ENCODE results near the gene AP5Z1. TPM values are rescaled to one million over a fixed set of nuclear protein-coding genes. Genes with fewer than 3 reads are reported as not detected.

The AP5Z1 gene
- total RNA-seq, 1 donor from 2014 or later, result 13.4 TPM

DNA sequence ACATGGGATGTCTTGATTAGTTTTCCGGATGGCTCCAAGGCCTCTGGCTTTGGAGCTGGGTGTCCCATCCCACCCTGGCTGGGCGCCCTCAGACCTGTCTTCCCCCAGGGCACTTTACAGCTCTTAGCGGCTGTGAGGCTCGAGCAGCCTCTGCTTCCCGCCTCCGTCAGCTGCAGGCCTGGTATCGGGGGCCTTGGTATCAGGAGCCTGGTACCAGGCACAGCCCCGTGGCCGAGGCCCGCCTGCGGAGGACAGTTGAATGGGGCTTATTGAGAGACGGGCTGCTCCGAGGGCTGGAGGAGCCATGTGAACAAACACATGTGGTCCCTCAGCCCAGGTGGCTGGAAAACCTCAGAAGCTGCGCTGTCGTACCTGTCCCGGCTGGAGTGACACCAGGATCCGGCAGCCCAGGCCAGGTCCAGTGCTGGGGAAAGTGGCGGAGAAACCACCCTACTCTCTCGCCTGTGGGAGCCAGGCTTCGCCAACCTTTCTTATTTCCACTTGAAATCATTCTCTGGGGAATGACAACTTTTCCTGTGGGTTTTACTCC is 23.9 kb upstream of the AP5Z1 start:
- no peak overlapping the region for H3K4me3 ChIP-seq
- no peaks in the 10 kb centered on the region for H3K27me3 ChIP-seq (ENCODE audit: low read depth)
- H3K9me3 ChIP-seq (replicated peaks), result no peaks in the 10 kb centered on the region
- H3K27ac ChIP-seq (replicated peaks), result no peak overlapping the region
- intact Hi-C loops (cut with micrococcal nuclease), result no loop called here
- TF ChIP-seq, protein P1, sequence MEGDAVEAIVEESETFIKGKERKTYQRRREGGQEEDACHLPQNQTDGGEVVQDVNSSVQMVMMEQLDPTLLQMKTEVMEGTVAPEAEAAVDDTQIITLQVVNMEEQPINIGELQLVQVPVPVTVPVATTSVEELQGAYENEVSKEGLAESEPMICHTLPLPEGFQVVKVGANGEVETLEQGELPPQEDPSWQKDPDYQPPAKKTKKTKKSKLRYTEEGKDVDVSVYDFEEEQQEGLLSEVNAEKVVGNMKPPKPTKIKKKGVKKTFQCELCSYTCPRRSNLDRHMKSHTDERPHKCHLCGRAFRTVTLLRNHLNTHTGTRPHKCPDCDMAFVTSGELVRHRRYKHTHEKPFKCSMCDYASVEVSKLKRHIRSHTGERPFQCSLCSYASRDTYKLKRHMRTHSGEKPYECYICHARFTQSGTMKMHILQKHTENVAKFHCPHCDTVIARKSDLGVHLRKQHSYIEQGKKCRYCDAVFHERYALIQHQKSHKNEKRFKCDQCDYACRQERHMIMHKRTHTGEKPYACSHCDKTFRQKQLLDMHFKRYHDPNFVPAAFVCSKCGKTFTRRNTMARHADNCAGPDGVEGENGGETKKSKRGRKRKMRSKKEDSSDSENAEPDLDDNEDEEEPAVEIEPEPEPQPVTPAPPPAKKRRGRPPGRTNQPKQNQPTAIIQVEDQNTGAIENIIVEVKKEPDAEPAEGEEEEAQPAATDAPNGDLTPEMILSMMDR (IDR thresholded peaks at IDR 0.05; ENCODE audit: borderline replicate concordance), result no peak
- H3K4me1 ChIP-seq, result peaks cover 47% of the 10 kb centered on the region
- DNase-seq, result no peak
- peaks cover 28% of the 10 kb centered on the region for H3K36me3 ChIP-seq

DNA sequence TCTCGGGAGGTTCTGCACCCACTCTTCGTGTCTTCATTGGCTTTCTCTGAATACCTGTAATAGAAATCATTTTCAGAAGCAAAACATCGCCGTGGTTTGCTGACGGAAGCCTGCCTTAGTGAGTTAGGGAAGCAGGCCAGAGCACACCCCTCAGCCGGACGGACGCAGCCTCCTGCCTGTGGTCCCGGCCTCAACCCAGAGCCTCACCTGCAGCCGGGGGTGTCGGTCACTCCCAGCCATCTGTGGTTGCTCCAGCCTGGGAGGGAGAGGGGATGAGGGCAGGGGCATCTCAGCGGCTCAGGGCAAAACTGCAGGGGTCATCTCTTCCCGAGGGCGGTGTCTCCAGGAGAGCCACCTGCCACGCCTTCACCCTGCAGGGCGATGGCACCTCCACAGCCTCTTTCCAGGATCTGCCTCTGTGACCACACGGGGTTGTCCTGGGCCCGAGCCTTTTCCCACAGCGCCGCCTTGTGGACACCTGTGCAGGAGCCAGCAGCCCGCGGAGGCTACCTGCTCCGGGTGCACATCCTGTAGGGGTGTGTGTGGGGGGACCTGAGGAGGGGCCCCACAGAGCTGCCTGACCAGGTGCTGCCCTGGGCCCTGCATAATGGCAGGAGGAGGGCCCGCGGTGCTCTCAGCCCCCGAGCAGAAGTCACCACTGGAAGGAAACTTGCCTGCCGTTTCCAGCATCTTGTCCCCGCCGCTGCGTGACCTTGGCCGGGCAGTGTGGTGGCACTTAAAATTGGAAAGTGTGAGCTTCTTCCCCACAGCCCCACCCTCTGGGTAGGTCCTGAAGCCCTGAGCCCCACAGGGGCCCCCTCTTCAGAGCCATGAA is 21.6 kb upstream of the AP5Z1 start:
- DNase-seq, result peak; percentile 79
- intact Hi-C loops (cut with micrococcal nuclease), result no loop called here
- TF ChIP-seq, protein P1 (IDR thresholded peaks at IDR 0.05; ENCODE audit: borderline replicate concordance), result peak; percentile 92
- peaks cover 23% of the 10 kb centered on the region for H3K4me1 ChIP-seq
- H3K36me3 ChIP-seq, result peaks cover 46% of the 10 kb centered on the region
- H3K27me3 ChIP-seq (ENCODE audit: low read depth), result no peaks in the 10 kb centered on the region
- H3K27ac ChIP-seq (replicated peaks), result no peak overlapping the region
- H3K9me3 ChIP-seq (replicated peaks), result no peaks in the 10 kb centered on the region
- no peak overlapping the region for H3K4me3 ChIP-seq

DNA sequence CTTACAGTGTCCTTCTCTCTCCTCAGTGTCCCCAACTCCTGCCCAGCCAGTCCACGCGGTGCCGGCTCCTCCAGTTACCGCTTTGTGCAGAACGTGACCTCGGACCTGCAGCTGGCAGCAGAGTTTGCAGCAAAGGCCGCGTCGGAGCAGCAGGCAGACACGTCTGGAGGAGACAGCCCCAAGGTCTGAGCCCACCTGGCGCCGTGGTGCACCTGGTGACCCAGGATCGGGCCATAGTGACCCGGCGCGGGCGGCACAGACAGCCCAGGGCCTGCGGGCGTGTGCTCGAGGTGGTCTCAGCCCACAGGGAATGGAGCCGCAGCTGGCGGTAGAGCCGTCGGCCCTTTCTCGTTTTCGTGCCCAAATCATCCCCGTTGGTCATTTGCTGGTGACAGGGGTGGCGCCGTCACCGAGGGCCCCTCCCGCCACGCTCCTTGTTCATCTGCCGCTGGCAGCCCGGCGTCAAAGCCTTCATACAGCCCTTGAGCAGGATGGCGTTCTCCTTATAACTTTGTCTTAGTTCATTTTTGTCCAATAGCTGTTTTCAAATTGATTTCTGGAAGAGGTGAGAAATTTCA is 20.9 kb upstream of the AP5Z1 start:
- Histone ChIP-seq H3K4me3 (no peak overlapping the region), H3K4me1 (peaks cover 16% of the 10 kb centered on the region), H3K36me3 (peaks cover 53% of the 10 kb centered on the region), H3K9me3 (replicated peaks) (no peaks in the 10 kb centered on the region), H3K27me3 (ENCODE audit: low read depth) (no peaks in the 10 kb centered on the region), H3K27ac (replicated peaks) (no peak overlapping the region)
- intact Hi-C loops (cut with micrococcal nuclease), result no loop called here
- no peak for DNase-seq
- TF ChIP-seq, protein P1 (IDR thresholded peaks at IDR 0.05; ENCODE audit: borderline replicate concordance), result no peak

DNA sequence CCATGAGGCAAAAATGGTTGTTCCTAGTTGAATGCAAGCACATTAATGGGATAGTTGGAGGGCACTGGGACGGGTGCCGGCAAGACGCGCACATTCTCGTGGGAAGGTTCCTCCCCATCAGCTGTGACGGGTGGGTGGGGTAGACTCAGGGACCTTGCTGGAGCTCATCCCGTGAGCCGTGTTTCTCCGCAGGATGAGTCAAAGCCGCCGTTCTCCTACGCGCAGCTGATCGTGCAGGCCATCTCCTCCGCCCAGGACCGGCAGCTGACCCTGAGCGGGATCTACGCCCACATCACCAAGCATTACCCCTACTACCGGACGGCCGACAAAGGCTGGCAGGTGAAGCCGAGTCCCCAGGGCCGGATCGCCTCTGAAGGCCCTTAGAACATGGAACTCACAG is 20.4 kb upstream of the AP5Z1 start:
- Histone ChIP-seq H3K9me3 (replicated peaks) (no peaks in the 10 kb centered on the region), H3K36me3 (peaks cover 58% of the 10 kb centered on the region), H3K4me3 (no peak overlapping the region), H3K27ac (replicated peaks) (no peak overlapping the region), H3K27me3 (ENCODE audit: low read depth) (no peaks in the 10 kb centered on the region), H3K4me1 (peaks cover 13% of the 10 kb centered on the region)
- intact Hi-C loops (cut with micrococcal nuclease), result no loop called here
- DNase-seq, result no peak
- TF ChIP-seq, protein P1 (IDR thresholded peaks at IDR 0.05; ENCODE audit: borderline replicate concordance), result no peak

DNA sequence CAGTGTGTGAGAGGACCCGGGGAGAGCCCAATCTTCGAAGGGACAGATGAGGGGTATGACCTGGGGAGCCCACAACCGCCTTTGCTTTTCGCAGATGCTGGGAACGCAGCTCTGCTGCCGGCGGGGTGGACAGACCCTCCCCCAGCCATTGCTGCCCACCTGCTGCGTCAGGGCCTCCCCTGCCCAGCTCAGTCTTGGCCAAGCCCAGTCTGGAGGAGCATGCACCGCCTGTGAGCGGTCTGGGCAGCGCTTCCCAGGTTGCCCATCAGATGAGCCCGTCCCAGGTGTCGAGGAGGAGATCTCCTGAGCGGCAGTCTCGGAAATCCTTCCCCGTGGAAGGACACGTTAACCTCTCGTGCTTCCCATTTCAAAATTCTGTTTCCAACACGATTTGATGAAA is 17.3 kb upstream of the AP5Z1 start:
- no peak overlapping the region for H3K27ac ChIP-seq (replicated peaks)
- H3K27me3 ChIP-seq (ENCODE audit: low read depth), result no peaks in the 10 kb centered on the region
- H3K4me1 ChIP-seq, result peaks cover 12% of the 10 kb centered on the region
- H3K4me3 ChIP-seq, result no peak overlapping the region
- H3K36me3 ChIP-seq, result peaks cover 89% of the 10 kb centered on the region
- TF ChIP-seq, protein P1 (IDR thresholded peaks at IDR 0.05; ENCODE audit: borderline replicate concordance), result no peak
- H3K9me3 ChIP-seq (replicated peaks), result no peaks in the 10 kb centered on the region
- no peak for DNase-seq
- intact Hi-C loops (cut with micrococcal nuclease), result no loop called here

Measured in left ventricle myocardium inferior (tissue), 1 donor.